ENCODE measurements around the gene KRT72.

GRCh38 chr12:52600071-52600470 is 1.2 kb downstream of the KRT72 start:
- TF ChIP-seq POLR2A (IDR thresholded peaks at IDR 0.05) (no peak), CTCF (IDR thresholded peaks at IDR 0.05) (no peak)
